GM23248 (cell line): ENCODE data around the gene NKX2-3.

ENCODE experiments used
- EZH2 ChIP-seq: fragments of 200-600 bp; sonication (generic); IDR thresholded peaks from 2 replicates; pipeline ENCODE4 v1.6.1; 2018; ENCODE audit warnings: antibody characterized with exemption, mild to moderate bottlenecking; ENCODE audit not compliant: insufficient read depth, poor library complexity, severe bottlenecking
- EZH2phosphoT487 ChIP-seq: fragments of 200-600 bp; sonication (generic); IDR thresholded peaks from 2 replicates; pipeline ENCODE4 v1.6.1; 2018; ENCODE audit warnings: antibody characterized with exemption, moderate library complexity, mild to moderate bottlenecking, low read depth; ENCODE audit not compliant: insufficient read depth

DNA sequence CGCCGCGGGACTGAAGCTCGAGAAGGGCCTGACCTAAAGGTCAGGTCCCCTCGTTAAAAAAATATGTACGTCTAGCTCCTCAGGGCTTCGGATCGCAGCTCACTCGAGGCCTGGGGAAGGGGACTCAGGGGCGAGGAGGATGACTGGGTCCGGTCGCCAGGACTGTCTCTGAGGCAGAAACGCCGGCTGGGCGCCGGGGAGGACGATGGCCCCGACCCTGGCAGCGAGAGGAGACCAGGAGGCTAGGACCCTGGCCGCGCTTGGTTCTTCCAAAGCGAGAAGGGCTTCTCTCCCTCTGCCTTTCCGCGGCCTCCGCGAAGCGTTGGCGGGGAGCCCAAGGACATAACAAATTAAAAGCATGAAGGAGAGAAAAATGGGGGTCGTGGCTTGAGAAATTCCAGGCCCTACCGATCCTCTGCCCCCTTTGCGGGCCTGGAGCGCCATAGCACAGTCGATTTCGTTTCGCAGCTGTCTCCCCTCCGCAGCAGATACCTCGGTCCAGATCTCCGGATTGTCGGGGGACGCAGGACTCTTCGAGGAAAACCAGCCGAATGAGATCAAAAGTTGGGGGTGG lies 3.1 kb downstream of the NKX2-3 start:
- TF ChIP-seq EZH2, result peak; percentile 24
- no peak for TF ChIP-seq EZH2phosphoT487
